ENCODE measurements around the gene VAV2.
"Not testable (repeated sequence)": the region's sequence is repeated elsewhere in the genome, so short reads cannot be mapped to it uniquely, and the experiment has no call there.

Gene VAV2

GRCh38 chr9:133933426-133934026 is 58.6 kb downstream of the VAV2 start:
- DNase-seq: no peak

DNA sequence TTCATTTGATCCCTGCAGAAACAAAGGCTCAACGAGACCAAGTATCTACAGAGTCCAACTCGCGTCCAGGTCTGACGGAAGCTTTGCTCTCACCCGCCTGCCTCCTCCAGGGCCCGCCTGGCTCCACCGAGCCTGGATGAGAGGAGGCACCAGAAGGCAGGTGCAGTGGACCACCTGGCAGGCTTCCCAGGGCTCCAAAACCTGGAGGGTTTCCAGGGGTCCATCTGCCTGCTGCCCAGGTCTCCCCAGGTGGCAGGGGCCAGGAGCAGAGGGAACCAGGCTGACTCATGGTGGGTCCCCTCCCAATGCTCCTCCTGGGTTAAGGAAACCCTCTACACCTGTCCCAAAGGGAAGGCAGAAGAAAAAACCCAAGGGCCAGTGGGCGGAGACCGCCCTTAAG is 59.5 kb downstream of the VAV2 start:
- DNase-seq: no peak

DNA sequence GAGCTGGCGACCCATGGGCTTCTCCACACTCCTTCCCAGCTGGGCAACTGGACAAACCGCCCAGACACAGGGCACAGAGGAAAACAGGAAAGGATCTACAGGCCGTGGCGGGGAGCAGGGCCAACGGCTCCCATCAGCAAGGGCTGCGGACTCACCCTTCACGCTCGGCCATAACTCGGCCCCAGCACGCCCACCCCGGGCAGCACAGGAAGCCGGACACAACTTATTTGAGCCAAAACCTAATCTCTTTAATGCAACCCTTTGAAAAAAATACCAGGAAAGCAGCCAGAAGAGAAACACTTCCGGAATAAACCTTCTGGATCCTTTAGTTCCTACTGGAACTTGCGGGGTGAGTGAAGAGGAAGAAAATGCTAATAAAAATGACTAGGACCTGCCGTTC is 59.9 kb downstream of the VAV2 start:
- DNase-seq: no peak

- DNase-seq: no peak
Measured at GRCh38 chr9:133930682-133931485, 61.2 kb downstream of the VAV2 start.

GRCh38 chr9:133930046-133930681 is 62.0 kb downstream of the VAV2 start:
- DNase-seq: no peak

DNA sequence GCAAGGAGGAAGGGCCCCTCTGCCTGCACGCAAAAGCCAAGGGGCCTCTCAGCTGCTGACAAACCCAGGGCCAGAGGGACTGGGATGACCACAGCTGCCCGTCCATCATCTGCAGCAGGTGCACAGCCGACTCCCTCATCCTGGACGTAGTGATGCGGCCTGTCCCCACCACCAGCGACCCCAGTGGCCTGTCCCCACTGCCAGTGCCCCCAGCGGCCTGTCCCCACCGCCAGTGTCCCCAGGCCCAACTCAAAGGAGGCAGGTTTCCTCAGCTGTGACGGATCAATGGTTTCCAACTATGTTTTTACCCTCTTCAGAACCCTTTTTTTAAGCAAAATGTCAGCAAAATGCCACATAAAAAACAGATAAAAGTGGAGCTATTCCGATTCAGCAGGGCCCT is 62.5 kb downstream of the VAV2 start:
- DNase-seq: no peak

- DNase-seq: no peak
Measured at GRCh38 chr9:133928248-133928764, 63.8 kb downstream of the VAV2 start.

GRCh38 chr9:133927041-133927440 is 65.1 kb downstream of the VAV2 start:
- no peak for DNase-seq

DNA sequence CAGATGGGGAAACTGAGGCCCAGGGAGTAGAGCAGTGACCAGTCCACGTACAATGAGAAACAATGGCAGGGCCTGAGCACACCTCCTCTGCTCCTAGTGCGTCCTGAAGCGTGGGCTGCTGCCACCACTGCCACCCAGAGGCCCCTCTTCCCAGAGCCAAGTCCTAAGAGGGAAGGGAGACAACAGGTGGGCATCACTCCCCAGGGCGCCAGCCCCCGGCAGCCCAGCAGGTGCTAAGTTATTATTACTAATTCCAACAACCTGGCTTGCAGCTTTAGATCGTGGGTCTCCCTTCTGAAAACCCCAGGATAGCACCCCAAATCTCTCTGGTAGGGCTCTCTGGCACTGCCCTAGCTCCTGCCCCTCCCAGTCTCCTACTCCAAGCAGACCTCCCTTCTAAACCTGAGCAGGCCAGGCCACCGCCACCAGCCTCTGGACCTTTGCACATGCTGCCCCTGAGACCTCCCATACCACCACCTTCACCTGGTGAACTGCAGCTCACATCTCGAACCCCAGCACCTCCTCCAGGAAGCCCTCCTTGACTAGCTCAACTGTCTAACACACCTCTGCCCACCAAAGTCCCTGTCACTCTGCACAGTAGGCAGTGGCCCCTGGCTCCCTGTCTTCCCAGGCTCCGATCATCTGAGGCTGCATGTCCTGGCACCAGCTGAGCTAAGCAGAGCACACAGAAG is 65.8 kb downstream of the VAV2 start:
- DNase-seq: no peak

DNA sequence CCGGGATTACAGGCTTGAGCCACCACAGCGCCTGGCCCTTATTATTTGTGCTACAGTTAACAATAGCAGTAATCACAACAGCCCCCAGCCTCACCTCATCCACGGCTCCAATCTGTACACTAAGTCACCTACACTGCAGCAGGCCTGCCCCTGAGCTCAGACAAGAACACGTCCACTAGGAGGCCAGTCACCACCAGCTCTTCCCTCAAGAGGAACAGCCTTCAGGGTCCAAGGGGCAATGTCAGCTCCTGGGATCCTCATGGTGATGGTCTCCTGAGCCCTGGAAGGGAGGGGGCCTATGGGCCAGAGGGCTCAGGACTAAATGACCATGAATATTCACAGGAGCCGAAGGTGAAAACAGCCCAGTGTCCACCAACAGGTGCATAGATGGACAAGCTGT is 67.7 kb downstream of the VAV2 start:
- DNase-seq: no peak

DNA sequence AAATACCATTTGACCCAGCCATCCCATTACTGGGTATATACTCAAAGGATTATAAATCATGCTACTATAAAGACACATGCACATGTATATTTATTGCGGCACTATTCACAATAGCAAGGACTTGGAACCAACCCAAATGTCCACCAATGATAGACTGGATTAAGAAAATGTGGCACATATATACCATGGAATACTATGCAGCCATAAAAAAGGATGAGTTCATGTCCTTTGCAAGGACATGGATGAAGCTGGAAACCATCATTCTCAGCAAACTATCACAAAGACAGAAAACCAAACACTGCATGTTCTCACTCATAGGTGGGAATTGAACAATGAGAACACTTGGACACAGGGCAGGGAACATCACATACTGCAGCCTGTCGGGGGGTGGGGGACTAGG is 68.5 kb downstream of the VAV2 start:
- DNase-seq: not testable (repeated sequence)

DNA sequence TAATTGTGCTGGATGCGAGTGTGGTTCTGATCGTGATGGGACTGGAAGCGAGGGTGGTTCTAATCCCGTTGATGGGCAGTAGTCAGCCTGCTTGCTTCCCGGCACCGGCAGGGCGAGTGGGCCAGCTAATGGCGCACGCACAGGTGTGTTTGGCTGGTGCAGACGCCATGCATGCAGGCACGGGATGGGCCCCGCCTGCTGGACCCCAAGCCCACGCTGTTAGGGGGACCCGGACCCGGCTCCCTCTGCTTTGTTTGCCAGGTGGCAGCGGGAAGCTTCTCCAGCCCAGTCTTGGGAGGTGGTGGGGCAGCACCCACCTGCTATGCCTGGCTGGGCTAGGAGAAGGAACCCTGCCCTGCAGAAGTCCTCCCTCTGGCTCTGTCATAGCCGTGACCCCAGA is 70.3 kb downstream of the VAV2 start:
- no peak for DNase-seq

- no peak for DNase-seq
Measured at GRCh38 chr9:133920471-133920870, 71.7 kb downstream of the VAV2 start.

DNA sequence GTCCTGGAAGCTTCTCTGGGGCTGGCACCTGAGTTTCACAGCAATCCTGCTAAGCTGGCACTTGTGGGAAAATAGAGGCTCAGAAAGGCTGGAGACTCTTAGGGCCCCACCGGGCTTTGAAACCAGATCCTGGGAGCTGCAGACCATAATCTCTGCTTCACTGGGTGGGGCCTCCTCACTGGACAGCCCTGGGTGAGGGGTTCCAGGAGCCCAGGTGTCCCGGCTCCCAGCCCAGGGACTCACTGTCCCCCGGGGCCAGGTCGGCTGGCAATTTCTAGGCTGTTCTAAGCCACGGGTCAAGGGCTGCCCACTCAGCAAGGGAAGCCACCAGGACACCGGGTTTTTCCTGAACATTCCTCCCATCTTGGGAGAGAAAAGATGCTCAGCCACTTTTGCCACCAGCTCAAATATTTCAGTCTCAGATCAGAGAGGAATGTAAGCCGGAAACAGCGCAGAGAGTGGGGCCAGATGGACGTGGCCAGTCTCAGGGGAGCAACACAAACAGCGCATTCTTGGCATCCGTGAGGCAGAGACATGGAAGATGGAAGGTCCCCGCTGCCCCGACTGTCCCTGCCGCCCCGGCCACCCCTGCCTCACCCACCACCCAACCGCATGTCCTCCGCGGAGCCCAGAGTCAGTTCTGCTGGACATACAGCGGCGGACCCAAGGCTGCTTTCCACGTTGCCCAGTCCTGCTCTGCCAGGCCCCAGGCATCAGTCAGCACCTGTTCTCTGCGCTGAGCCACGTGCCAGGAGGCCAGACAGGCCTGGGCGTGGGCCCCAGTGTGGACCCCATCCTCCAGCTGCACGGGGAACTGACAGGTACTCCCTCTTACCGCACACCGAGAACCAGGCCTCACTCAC is 72.6 kb downstream of the VAV2 start:
- DNase-seq: no peak

DNA sequence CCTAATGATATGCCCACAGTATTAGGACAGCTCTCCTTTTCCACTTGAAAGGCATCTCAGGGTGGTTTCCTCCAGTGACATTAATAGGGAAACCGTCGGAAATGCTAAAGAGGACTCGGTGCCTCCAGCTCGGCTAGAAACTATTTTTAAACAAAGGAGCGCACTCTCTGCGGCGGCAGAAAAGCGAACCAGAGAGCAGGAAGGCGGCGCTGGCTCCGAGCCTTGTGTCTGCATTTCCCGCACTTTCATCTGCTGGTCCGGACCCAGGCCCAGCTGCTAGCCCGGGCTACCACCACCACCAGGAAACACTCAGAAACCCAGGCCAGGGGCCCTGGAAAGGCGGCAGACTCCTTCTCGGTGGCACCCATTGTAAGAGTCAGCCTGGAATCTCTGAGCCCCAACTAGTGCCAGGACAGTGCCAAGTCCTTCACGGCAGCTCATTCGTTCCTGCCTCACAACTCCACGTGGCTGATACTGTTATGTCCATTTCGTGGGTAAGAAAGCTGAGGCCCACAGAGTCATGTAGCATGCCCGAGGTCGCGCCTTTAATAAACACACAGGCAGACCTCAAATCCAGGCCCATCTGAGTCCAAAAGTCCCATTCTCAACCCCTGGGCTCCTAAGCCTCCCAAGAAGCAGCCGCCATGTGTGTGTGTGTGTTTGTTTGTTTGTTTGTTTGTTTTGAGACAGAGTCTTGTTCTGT is 73.9 kb downstream of the VAV2 start:
- DNase-seq: no peak

DNA sequence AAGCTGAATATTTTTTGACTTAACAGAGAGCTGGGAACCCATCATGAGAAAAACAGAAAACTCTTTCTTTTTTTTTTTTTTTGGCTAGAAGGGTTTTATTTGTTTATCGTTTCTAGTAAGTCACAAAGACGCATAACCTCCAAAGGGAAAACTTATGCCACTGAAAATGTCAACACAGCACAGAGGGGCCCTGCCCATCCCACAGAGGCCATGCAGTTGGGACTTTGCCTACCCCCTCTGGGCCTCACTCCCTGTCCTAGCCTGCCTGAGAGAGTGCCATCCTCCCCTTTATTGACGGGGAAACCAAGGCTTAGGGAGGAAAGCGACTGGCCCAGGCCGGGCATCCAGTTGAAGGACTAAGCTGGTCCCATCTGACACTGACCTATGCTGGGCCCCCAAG is 74.7 kb downstream of the VAV2 start:
- no peak for DNase-seq

DNA sequence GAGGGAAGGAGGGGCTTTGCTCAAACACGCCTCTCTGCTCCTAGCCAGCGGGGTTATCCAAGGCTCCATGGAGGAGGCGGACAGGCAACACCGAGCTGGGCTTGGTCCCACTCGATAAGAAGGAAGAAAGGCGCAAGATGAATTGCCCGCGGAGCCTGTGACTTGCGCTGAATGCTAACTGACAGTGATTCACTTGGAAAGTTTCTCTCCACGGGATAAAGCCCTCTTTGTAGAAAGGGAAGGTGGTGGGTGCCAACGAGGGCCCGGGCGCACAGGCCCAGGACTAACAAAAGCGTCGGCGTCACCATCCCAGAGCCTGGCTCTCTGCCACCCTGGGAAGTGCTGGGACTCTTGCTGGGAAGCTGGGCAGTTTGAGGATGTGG is 76.0 kb downstream of the VAV2 start:
- no peak for DNase-seq

DNA sequence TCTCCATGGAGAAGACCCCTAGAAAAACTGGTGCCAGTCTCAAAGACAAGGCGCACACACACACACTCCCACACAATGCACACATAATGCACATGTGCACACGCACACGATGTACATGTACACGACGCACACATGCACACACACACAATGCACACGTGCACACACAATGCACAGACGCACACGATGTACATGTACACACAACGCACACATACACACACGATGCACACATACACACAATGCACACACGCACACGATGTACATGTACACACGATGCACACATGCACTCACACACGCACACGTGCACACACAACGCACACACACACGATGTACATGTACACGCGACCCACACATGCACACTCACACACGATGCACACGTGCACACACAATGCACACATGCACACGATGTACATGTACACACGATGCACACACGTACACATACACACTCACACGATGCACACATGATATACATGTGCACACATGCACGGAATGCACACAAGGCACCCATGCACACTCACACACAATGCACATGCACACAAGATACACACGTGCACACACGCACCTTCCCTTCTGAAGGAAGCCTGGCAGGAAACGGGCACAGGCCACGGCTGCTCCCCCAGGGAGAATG is 76.5 kb downstream of the VAV2 start:
- DNase-seq: no peak

GRCh38 chr9:133914442-133915342 is 77.4 kb downstream of the VAV2 start:
- DNase-seq: no peak

Measured in CD4-positive, alpha-beta T cell treated with Interferon gamma for 1 hour (primary cell).